NT2/D1 (cell line): Measurements from ENCODE around the gene GPR62.

Source experiments
- SUZ12 ChIP-seq: IDR thresholded peaks from 2 replicates; pipeline ENCODE4 v1.6.1; 2011; ENCODE audit not compliant: insufficient read length, insufficient read depth; ENCODE audit errors: extremely low read depth
- YY1 ChIP-seq: IDR thresholded peaks from 2 replicates; pipeline ENCODE4 v1.6.1; 2011; ENCODE audit not compliant: insufficient read length, insufficient read depth
- ZNF274 ChIP-seq: IDR thresholded peaks from 2 replicates; pipeline ENCODE4 v1.6.1; 2011; ENCODE audit warnings: mild to moderate bottlenecking, low read depth, low read length

GRCh38 chr3:52005571-52005986 is 50.4 kb downstream of the GPR62 start:
- TF ChIP-seq YY1 (no peak), SUZ12 (no peak), ZNF274 (no peak)
